Hematopoietic multipotent progenitor cell treated with erythropoietin and hydrocortisone succinate and interleukin-3 and kit ligand, for 8 days (in vitro differentiated cells): ENCODE measurements around the gene NINJ2.

Experiments
- DNase-seq: peaks from one replicate; pipeline ENCODE4 v3.0.0-alpha.2; 2015

The NINJ2 gene

DNA sequence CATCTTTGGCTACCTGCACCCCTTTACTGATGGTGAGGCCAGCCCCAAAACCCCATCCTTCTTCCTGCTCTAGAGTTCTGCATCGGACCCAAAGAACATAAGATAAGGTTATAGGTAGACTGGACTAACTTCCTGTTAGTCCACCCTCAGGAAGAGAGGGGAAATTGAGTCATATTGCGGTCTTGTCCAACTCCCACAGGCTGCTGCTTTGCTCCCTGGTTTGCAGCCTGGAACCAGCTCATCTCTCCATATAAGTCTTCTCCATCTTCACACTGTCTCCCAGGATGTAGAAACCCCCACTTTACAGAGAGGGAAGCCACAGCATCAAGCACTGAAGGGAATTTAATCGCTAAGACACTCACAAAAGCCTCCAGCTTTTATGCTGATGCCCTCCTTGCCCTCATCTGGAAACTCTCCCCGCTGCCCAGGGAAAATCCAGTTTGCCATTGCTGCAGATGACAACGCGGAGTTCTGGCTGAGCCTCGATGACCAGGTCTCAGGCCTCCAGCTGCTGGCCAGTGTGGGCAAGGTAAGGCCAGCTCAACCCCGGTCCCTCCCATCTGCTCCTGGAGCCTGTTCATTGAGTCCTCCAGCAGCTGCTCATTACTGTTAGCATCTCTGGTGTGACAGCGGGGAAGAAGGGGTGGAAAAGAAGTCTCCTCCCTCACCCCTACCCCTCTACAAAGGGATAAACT is 118.2 kb downstream of the NINJ2 start:
- DNase-seq: no peak

DNA sequence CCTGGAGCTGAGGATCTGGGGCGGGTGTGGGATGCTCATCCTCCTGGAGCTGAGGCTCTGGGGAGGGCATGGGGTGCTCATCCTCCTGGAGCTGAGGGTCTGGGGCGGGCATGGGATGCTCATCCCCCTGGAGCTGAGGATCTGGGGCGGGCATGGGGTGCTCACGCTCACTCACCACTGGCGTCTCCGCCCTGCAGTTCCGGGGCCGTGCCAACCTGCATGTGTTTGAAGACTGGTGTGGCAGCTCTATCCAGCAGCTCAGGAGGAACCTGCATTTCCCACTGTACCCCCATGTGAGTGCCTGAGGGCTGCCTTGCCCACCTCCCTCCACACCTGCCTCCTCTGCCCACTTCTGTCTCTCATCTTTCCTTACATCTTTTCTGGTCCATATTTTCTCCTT is 119.1 kb downstream of the NINJ2 start:
- no peak for DNase-seq

DNA sequence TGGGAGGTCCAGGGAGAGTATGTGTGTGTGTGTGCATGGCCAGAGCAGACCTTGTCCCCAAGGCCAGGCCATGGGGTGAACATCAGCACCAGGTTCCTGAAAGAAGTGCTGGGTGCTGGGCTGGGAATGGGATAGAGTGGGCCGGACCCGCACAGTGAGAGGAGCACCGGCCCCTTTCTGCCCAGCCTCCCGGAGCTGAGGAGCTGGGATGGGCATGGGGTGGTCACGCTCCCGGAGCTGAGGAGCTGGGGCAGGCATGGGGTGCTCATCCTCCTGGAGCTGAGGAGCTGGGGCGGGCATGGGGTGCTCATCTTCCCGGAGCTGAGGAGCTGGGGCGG is 120.2 kb downstream of the NINJ2 start:
- no peak for DNase-seq

DNA sequence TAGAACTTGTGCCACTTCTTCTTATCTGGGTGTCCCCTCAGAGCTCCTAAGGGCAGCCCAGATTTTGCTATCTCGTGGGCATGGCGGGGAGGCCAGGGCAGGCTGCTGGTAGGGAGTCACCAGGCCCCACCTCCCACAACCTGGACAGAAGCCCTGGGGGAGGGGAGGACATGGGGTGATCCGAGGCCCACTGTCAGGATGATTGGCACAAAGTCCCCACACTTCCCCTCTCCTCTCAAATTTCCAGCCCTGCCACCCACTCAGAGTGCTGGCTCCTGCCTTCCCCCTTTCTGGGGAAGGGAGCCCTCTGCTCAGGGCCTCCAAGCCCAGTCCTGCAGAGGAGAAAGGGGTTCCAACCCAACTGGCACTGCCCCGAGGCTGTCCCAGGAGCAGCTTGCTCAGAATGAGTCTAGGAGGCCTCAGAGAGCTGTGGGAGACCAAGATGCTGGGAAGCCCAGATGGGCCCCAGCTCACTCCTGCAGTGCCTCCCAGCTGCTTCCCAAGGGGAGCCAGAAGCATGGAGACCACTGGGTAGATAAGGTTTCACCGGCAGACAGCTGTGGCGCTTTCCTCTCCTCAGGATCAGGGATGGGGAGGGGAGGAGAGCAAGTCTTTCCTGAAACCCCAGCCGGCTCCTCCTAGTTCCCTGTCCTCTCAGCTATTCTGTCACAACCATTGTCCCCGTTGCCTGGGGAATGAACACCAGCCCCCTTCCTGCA is 120.7 kb downstream of the NINJ2 start:
- DNase-seq: no peak

DNA sequence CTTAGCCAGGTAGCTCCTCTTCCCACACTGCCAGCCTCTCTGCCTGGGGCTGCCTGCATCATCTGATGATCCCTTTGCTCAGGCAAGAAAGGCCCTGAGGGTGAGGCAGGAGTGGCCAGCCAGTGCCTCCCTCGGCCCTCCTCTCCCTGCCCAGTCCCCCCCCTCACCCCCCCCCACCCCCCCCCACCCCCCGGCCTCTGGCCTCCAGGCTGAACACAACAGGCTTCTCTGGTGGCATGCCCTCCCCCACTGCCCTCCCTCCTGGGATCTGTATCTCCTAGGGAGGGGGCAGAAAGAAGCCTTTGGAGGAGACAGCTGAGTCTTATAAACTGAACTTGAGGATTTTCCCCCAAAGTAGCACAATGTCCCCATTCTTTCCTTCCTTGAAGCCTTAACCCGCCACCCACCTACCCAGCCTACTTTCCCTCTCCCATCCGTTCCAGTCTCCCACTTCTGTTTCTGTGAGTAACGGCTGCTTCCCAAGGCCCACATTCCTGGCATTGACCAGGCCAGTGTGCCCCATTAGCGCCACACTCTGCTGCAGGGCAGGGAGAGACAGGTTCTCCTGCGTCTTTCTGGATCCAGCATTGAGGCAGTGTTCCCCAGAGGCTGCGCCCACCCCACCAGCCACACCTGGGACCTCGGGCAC is 121.4 kb downstream of the NINJ2 start:
- no peak for DNase-seq

DNA sequence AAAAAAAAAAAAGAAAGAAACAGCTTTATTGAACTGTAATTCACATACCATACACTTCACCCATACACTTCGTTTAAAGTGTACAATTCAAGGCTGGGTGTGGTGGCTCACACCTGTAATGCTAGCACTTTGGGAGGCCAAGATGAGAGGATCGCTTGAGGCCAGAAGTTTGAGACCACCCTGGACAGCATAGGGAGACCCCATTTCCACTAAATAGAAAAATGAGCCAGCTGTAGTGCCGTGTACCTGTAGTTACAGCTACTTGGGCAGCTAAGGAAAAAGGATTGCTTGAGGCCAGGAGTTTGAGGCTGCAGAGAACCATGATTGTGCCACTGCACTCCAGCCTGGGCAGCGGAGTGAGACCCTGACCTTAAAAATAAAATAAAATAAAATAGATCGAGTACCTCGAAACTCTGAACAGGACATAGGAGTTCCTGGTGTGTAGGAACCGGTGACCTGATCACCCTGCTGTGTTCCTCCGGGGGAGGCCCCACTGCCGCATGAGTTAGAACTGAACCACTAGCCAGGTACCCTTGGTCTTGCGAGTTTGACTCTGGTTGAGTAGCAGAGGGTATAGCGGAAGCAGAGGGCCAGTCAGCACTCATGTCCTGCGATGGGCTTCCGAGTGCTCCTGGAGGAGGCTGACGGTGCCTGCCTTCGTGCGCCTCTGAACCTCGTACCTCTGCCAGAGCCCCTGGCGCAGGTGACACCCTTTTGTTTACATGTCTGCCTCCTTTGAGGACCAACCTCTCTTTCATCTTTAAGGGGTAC is 123.5 kb downstream of the NINJ2 start:
- DNase-seq: no peak

DNA sequence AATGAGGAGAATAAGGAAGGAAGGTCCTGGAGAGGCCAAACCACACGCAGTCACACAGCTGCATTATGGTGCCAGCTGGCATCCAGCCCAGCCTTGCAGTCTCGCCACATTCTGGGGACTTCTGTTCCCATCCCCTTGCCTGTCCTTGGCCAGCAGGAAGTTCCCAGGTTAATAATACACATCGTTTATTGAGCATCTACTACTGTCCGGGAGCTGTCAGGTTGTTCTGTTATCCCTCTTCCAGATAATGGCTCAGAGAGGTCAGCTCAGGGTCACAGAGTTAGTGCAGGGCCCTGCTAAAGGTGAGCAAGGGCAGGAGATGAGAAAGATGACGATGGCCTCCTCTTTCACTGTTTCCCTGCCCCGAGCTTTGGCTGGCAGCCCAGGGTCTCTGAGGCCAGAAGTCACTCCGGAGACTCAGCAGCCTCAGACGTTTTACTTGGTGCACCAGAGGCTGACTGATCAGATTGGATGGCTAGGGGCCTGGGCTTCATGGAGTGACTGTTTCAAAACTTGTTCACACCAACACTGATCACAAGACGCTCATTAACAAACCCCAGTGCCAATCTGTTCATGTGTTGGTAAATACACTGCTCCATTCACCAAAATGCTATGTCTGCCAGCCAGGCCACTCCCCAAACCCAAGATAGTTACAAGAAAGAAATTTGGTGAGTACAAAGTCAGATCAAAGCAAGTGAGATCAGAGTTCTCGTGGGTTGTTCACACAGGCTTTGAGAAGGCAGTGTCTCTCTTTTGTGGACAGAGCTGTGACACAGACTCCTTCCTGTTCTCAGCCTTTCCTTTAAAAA is 124.3 kb downstream of the NINJ2 start:
- peak; percentile 59 for DNase-seq

DNA sequence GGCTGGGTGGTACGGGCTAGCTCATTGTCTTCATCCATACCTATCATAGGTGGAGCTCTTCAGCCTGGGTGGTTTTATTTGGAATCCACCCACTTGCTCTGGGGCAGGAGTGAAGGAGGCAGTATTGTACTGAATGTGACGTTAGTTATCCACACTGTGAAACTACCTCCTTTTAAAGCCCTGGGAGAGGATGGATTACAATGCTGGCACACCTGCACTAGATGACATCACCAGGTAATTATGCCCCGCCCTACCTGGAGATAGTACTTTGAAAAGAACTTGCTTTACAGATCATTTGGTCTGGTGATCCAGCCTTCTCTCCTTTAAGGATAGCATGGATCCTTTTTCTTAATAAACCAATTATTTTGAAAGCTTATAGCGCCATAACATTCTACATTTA is 125.5 kb downstream of the NINJ2 start:
- no peak for DNase-seq

DNA sequence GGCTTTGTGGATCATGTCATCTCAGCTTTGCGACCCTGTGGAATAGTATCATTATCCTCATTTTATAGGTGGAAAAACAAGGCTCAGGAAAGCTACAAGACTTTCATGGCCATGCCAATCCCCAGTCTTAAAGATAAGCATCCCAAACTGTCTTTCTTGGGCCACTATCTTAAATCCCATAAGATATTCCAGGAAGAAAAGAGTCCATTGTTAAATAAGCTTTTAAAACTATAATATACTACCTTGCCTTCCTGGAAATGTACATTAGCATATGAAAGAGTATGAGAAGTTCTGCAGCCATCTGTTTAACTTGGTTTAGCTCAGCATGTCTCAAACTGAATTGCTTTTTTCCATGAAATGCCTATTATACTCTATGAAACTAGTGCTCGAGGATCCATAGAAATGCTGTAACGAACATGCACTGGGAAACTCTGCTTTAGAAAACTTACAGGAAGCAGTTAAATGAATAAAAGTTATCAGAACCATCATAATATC is 126.4 kb downstream of the NINJ2 start:
- DNase-seq: no peak

DNA sequence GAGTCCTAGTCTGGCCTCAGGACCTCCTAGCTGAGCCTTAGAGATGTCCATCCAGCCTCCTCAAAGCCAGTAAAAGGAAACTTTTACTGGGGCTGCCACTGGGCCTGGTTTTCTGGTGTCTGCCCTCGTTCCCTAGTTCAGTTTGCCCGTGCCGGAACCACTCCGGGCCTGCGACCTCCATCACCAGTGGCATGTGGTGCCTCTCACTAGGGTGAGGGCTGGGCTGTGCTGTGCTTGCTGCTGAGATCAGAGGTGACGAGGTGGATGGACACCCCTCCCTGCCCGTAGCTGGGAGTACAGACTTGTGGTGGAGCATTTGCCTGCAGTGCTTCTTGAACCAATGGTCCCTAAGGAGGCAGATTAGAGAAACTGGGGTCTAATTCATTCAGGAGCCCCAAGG is 127.8 kb downstream of the NINJ2 start:
- DNase-seq: no peak

DNA sequence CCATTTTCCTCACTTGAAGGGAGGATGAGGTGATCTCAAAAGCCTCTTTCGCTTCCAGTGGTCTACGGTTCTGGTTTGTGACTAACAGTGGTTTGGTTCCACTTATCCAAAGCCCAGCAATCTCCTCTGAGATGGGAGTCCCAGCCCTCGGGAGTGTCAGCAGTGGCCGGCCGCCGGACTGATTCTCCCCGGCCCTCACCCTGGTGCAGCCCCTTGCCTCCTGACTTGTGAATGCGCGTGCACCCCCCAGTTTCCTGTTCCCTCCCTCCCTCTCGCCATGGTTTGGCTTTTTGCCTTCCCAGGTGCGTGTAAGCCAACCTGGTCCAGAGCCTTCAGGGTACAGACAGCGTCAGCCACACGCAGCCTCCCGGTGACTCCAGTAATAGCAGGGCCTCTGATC is 129.0 kb downstream of the NINJ2 start:
- DNase-seq: no peak

DNA sequence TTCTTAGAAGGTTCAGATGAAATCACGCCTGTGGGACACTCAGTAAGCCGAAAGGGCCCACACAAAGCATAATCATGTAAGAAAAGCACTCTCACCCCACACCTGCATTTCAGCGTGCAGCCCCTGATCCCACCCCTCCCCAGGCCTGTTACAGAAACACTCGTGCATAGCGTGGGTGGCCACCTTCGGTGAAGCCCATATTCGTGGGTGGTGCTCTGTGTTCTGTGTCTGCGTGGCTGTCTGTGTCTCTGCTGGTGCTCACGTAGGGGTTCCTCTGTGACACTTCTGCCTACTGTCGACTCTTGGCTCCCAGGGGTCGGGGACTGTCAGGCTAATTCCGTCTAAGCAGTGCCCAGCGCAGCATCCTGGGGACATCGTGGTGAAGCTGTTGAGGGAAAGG is 129.5 kb downstream of the NINJ2 start:
- no peak for DNase-seq

DNA sequence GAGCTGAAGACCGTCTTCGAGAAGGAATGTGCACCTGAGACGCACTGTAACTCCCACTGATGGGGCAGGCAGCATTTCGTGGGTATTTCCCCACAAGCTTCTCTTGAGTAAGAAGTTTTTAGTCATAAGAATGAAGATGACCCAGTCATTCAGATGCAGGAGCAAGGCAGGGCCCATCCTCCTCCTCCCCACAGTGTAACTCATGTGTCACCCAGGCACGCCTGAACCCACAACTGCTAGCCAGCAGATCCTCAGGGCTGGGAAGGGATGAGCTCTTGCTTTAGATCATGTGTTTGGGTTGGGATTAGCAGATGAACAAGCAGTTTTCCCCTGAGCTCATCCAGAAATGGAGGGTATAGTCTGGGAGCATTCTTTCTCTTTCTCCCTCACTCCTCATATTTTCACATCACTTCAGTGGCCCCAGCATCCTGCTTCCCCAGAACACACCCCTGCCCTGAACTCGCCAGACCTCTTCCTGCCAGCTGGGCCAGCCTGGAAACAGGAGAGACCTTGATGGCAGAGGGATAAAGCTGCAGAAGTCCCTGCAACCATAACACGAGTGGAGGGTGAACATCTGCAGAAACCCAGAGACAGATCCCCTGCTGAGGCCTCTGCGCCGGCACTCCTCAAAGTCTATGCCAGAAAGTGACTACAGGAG is 130.2 kb downstream of the NINJ2 start:
- DNase-seq: no peak

DNA sequence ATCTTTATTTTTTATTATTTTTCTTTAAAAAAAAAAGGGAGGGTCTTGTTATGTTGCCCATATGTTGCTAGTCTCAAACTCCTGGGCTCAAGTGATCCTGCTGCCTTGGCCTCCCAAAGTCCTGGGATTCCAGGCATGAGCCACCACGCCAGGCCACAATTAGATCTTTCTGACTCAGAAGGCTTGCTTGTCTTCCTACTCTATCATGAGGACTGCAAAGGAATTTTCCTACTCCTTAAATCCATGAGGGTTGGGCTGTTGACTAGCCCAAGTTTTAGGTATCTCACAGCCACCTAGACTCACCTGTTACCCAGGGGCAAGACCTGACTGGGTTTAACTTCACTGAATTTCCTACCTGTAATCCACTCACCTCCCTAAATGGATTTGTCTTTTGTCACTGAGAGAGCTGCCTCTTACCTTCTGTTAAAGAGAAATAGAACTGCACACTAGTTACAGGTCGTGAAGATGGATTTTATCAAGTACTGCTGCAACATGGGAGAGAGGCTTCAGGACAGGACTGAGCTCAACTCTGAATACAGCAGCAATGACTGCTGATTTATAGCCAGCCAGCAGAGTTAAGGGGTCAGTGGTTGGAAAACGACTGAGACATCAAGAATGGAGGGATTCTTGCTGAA is 131.2 kb downstream of the NINJ2 start:
- DNase-seq: no peak

DNA sequence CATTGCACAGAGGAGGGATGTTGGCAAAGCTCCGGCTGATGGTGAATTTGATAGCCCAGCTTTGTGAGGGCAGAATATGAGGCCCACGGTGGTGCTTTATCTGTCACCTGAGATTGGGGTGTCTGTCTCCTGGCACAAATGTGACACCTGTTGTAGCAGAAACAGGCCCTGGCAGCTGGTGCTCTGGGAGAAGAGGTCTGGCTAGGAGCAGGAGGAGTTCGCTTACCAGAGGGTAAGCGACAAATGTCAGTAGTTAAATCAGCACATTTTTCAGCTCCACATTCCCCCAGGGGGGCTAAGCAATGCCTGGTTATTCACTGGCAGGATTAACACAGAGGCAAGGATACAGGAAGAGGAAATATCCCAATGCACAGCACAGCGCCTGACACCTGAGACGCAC is 132.4 kb downstream of the NINJ2 start:
- no peak for DNase-seq

DNA sequence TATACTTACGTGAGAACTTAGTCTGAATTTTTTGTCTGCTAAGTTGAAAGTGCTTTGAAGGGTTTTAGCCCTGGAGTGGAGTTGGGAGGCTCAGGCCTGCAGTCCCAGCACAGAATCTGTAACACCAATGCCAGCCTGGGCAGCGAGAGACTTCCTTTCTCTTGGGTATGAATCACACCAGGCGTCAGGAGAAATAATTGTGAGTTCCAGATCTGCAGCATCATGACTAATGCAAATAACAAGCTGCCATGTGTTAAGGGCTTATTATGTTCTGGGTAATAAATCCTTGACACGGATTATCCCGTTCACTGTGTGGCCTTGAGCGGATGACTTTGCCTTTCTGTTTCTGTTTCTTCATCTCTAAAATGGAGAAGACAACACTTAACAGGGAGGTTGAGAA is 132.9 kb downstream of the NINJ2 start:
- DNase-seq: no peak

DNA sequence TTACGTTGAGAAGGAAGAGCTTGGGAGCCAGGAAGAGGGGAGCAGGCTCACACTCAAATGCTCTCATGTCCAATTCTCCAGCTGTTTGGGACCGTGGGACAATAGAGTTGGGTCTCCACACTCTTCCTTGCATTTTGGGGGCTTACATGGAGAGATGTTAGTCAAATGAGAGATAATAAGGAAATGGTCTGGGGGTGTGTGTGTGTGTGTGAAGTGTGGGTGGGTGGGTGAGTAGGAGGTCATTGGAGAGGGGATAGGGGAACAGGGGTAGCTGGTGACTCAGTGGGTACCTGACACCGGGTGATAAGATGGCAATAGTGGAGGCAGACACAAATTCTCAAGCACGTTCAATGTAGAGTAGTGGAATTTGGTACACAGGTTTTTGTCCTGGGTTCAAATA is 135.5 kb downstream of the NINJ2 start:
- no peak for DNase-seq

DNA sequence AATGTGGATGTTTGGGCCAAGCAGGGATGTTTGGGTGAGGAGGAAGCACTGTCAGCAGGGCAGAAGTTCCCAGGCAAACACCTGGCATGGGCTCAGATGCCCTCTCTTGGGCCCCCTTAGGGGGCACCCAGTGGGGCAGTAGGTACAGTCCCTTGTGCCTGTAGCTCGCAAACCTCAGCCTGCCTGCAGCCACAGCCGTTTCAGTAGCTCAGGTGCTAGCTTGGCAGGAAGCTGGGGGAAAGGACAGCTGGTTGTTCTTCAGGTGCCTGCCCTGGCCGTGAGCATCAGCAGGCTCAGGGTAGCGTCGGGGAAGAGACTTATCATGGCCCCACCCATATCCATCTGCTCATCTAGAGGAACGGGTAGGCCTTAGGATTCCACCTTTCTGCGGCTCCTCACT is 136.0 kb downstream of the NINJ2 start:
- DNase-seq: no peak

DNA sequence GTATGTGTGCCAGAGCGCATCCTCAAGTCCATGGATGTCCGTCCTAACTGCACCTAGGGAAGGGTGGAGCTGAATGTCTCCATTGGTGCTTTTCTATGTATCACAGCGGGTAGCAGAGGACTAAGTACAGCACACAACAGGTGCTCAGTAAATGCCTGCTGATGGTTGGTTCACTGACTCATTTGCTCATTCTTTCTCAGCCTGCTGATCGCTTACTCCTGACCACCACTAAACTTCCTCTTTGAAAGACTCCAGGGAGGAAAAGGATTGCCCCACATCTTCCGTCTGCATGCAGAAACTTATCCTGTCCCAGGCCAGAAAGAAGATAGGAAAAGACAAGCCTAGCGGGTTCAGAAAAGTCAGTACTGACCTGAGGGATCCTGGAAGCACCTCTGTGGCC is 137.2 kb downstream of the NINJ2 start:
- DNase-seq: no peak

DNA sequence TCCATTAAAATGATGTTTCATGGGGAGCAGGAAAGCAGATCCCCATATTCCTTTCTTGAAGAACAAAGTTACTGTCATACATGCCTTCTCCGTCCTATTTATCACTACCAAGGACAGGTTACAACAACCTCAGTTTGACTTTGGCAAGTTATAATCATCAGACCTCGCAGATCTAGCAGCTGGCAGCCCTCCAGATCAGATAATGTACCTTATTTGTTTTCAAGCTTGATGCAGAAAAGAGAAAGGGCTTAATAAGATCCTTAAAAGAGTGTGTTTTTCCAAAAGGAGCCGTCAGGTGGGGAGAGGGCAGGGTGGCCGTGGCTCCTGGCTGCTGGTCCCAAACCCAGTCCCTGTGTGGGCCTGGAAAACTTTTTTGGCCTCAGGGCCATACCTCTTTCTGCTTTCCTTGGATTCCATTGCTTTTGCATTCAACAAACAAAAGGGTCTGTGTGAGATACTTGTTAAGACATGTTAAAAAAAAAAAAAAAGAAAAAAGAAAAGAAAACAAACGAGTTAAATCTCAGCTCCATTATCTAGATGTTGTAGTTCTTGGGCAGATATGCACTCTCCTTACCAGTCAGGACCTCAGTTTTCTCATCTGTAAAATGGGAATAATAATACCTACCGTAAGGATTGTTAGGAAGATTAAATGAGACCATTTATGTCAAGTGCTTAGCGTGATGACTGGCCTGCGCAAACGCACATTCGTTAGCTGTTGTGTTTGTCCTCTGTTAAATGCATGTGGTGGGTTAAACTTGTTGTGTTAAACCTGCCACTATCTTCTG is 138.9 kb downstream of the NINJ2 start:
- peak; percentile 6 for DNase-seq
